ENCODE data around the gene BATF.

The BATF gene

DNA sequence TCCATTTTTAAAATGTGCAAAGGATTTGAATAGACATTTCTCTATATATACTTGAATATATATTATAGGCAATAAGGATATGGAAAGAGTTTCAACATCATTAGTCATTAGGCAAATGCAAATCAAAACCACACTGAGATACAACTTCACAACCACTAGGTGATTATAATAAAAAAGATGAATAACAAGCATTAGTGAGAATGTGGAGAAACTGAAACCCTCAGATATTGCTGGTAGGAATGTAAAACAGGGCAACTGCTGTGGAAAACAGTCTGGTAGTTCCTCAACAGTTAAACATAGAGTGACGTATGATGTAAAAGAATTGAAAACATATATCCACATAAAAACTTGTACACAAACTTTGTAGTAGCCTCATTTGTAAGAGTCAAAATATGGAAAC, 11.7 kb upstream of the BATF start:
- H3K9me3 Mint-ChIP-seq = peaks cover 27% of the 10 kb centered on the region
- TF ChIP-seq, protein P1, sequence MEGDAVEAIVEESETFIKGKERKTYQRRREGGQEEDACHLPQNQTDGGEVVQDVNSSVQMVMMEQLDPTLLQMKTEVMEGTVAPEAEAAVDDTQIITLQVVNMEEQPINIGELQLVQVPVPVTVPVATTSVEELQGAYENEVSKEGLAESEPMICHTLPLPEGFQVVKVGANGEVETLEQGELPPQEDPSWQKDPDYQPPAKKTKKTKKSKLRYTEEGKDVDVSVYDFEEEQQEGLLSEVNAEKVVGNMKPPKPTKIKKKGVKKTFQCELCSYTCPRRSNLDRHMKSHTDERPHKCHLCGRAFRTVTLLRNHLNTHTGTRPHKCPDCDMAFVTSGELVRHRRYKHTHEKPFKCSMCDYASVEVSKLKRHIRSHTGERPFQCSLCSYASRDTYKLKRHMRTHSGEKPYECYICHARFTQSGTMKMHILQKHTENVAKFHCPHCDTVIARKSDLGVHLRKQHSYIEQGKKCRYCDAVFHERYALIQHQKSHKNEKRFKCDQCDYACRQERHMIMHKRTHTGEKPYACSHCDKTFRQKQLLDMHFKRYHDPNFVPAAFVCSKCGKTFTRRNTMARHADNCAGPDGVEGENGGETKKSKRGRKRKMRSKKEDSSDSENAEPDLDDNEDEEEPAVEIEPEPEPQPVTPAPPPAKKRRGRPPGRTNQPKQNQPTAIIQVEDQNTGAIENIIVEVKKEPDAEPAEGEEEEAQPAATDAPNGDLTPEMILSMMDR (IDR thresholded peaks at IDR 0.05; ENCODE audit: unreplicated experiment in 3 of 3) = no peak
- H3K36me3 Mint-ChIP-seq (ENCODE audit: low read depth) = no peaks in the 10 kb centered on the region
- H3K27ac Mint-ChIP-seq = no peak overlapping the region
- no peaks in the 10 kb centered on the region for H3K27me3 Mint-ChIP-seq (ENCODE audit: low read depth)
- no peaks in the 10 kb centered on the region for H3K4me1 Mint-ChIP-seq
- no peak overlapping the region for H3K4me3 Mint-ChIP-seq

DNA sequence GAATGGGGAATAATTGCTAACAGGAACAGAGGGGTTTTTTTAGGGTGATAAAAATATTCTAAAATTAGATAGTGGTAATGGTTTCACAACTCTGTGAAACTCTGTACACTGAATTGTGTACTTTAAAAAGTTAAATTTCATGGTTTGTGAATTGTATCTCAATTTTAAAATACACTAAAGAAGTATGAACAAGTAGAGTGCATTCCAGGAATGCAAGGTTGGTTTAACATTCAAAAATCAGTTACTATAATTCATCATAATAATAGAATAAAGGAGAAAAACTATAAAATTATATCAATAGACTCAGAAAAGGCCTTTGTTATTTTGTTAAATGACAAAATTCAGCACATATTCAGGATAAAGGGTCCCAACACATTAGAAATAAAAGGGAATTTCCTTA, 11.1 kb upstream of the BATF start:
- Mint-ChIP-seq H3K27me3 (ENCODE audit: low read depth) (peaks cover 3% of the 10 kb centered on the region), H3K36me3 (ENCODE audit: low read depth) (no peaks in the 10 kb centered on the region), H3K4me3 (no peak overlapping the region), H3K4me1 (no peaks in the 10 kb centered on the region), H3K9me3 (peaks cover 22% of the 10 kb centered on the region), H3K27ac (no peak overlapping the region)
- TF ChIP-seq, protein P1 (IDR thresholded peaks at IDR 0.05; ENCODE audit: unreplicated experiment in 3 of 3) = no peak

DNA sequence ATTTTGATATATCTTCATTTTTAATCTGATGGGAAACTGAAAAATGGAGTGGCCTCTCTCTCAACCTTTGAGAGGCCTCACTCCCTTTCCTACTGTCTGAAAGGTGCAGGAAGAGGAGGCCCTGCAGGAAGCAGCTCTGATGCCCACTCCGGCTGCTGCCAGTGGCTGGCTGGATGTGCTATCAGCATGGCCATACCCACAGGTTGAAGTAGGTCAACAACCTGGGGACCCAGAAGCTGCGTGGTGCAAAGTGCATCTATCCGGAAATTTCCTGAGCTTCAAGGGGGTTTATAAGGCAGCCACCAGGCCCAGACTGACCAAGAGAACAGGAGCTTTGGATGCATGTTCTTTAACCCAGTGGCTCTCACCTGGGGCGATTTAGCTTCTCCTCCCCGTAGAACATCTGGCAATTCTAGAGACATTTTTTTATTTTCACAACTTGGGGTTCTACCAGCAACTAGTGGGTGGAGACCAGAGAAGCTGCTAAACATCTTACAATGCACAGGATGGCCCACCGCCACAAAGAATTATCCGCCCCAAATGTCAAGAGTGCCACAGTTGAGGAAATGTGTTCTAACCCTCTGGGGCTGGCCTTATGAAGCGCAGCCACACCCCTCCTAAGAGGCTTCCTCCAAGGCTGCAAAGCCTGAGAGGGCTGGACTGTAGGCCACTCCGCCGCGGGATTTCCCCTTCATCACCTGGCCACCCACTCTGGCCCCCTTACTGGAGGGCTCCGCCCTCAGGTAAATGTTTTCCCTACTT, 8.2 kb upstream of the BATF start:
- Mint-ChIP-seq H3K4me1 (no peaks in the 10 kb centered on the region), H3K27me3 (ENCODE audit: low read depth) (peaks cover 15% of the 10 kb centered on the region), H3K4me3 (no peak overlapping the region), H3K36me3 (ENCODE audit: low read depth) (no peaks in the 10 kb centered on the region), H3K9me3 (peaks cover 13% of the 10 kb centered on the region), H3K27ac (no peak overlapping the region)
- TF ChIP-seq, protein P1 (IDR thresholded peaks at IDR 0.05; ENCODE audit: unreplicated experiment in 3 of 3) = no peak

DNA sequence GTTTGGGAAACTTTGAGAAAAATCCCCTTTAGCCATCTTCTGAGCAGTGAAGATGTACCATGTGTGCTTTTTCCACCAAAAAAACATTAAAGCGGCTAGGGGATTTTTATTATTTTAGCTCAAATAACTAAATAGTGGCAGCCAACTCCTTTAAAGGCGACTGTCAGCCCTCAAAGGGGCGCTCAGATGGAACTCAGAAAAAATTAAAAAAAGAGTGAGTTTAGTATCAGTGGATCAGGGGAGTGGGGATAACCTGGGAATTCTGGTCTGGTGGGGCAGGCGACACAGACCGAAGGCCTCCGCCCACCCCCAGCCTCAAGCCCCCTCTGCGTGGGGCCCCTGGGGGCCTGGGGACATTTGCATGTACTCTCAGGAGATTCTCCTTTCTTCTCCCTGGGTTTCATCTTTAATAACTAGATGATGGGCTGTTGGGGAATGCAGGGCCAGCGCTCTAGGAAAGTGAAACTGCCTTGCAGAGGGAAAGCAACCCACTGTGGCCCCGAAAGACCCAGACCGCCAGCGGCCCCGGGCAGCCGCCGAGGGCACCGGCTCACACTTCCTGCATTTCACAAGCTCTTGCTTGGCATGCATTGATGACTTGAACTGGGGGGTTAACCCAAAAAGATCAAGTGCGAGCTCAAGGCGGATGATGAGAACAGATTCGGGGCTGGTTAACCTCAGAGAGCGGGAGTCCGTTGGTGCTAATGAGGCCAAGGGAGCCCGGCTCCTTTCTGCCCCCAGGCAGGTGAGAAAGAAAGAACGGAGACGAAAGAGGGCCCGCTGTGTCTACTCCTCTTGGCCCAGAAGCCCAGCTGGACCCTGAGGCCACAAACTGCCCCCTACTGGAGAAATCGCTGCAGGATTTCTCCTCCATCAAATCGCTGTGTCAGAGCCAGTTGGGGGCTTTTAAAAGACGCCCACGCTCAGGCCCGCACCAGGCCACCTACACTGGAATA, 7.3 kb upstream of the BATF start:
- no peak overlapping the region for H3K27ac Mint-ChIP-seq
- peaks cover 17% of the 10 kb centered on the region for H3K27me3 Mint-ChIP-seq (ENCODE audit: low read depth)
- H3K4me1 Mint-ChIP-seq = no peaks in the 10 kb centered on the region
- no peak overlapping the region for H3K4me3 Mint-ChIP-seq
- peaks cover 10% of the 10 kb centered on the region for H3K9me3 Mint-ChIP-seq
- no peaks in the 10 kb centered on the region for H3K36me3 Mint-ChIP-seq (ENCODE audit: low read depth)
- TF ChIP-seq, protein P1 (IDR thresholded peaks at IDR 0.05; ENCODE audit: unreplicated experiment in 3 of 3) = no peak

DNA sequence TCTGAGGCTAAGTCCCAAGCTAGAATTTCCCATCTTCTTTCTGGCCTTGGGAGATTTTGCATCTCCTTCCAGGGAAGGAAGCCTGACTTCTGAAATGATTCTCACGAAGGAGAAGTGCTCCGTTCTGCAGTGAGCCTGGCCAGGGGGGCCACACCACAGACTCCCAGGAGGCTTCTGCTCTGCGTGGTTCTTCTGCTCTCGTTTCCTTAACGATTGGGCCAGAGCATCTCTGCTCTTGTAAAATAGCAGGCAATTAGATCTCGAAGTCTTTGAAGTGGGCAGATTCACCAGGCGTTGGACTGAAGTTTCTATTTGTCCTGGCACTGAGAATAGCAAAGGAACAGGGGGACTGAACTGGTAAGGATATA, 6.7 kb upstream of the BATF start:
- no peaks in the 10 kb centered on the region for H3K4me1 Mint-ChIP-seq
- H3K9me3 Mint-ChIP-seq = peaks cover 6% of the 10 kb centered on the region
- H3K27ac Mint-ChIP-seq = no peak overlapping the region
- TF ChIP-seq, protein P1 (IDR thresholded peaks at IDR 0.05; ENCODE audit: unreplicated experiment in 3 of 3) = no peak
- H3K4me3 Mint-ChIP-seq = no peak overlapping the region
- peaks cover 18% of the 10 kb centered on the region for H3K27me3 Mint-ChIP-seq (ENCODE audit: low read depth)
- H3K36me3 Mint-ChIP-seq (ENCODE audit: low read depth) = no peaks in the 10 kb centered on the region

Measured in nephron (organoid).